OCI-LY1 (cell line): ENCODE data around the gene NFASC.

Experiments
- H2AFZ ChIP-seq: fragments of 200-600 bp; sonication (generic), shearing (Covaris generic); 2 replicates; pipeline ENCODE4 v1.6.0; 2014; ENCODE audit warnings: antibody characterized with exemption, mild to moderate bottlenecking, low read length
- H3F3A ChIP-seq: fragments of 200-600 bp; sonication (generic), shearing (Covaris generic); 2 replicates; pipeline ENCODE4 v1.6.0; 2014; ENCODE audit warnings: mild to moderate bottlenecking, antibody characterized with exemption, low read length, moderate library complexity; ENCODE audit not compliant: insufficient read depth
- H3K27ac ChIP-seq: fragments of 200-600 bp; sonication (generic); 2 replicates; pipeline ENCODE4 v1.5.1; 2014; ENCODE audit warnings: low read length, mixed run types, mild to moderate bottlenecking, low read depth; ENCODE audit not compliant: poor library complexity, severe bottlenecking
- H3K27me3 ChIP-seq: fragments of 200-600 bp; sonication (generic); 2 replicates; pipeline ENCODE4 v1.6.0; 2014; ENCODE audit warnings: antibody characterized with exemption, mild to moderate bottlenecking, low read length, moderate library complexity; ENCODE audit not compliant: insufficient read depth
- H3K36me3 ChIP-seq: fragments of 200-600 bp; sonication (generic); 2 replicates; pipeline ENCODE4 v1.6.1; 2014; ENCODE audit warnings: mild to moderate bottlenecking, antibody characterized with exemption, low read length, moderate library complexity, mixed read lengths; ENCODE audit not compliant: insufficient read depth
- H3K4me1 ChIP-seq: fragments of 200-600 bp; sonication (generic); 2 replicates; pipeline ENCODE4 v1.5.1; 2014; ENCODE audit warnings: mild to moderate bottlenecking, low read length, moderate library complexity; ENCODE audit not compliant: insufficient read depth, severe bottlenecking
- H3K4me2 ChIP-seq: fragments of 200-600 bp; sonication (generic), shearing (Covaris generic); 2 replicates; pipeline ENCODE4 v1.6.1; 2014; ENCODE audit warnings: low read length
- H3K4me3 ChIP-seq: fragments of 200-600 bp; sonication (generic); 2 replicates; pipeline ENCODE4 v1.5.1; 2014; ENCODE audit warnings: low read length, low read depth, mild to moderate bottlenecking, mixed read lengths; ENCODE audit not compliant: poor library complexity, severe bottlenecking
- H3K79me2 ChIP-seq: fragments of 200-600 bp; shearing (Covaris generic); 2 replicates; pipeline ENCODE4 v1.6.1; 2016; ENCODE audit warnings: mixed run types, low read length, mixed read lengths; ENCODE audit not compliant: insufficient read depth
- H3K9ac ChIP-seq: fragments of 200-600 bp; sonication (generic), shearing (Covaris generic); 2 replicates; pipeline ENCODE4 v1.6.1; 2014; ENCODE audit warnings: mild to moderate bottlenecking, low read length, mixed read lengths
- H3K9me2 ChIP-seq: fragments of 200-600 bp; sonication (generic), shearing (Covaris generic); 2 replicates; pipeline ENCODE4 v1.6.1; 2014; ENCODE audit warnings: low read depth, mild to moderate bottlenecking, low read length, mixed read lengths
- H3K9me3 ChIP-seq: fragments of 200-600 bp; shearing (Covaris generic); 2 replicates; pipeline ENCODE4 v1.6.1; 2014; ENCODE audit warnings: low read length, mixed read lengths
- H4K20me1 ChIP-seq: fragments of 200-600 bp; sonication (generic), shearing (Covaris generic); 2 replicates; pipeline ENCODE4 v1.6.0; 2016; ENCODE audit warnings: mild to moderate bottlenecking, low read length; ENCODE audit not compliant: insufficient read depth
- CTCF ChIP-seq: fragments of 200-600 bp; sonication (generic), shearing (Covaris generic); IDR thresholded peaks from 2 replicates; pipeline ENCODE4 v1.5.1; 2017; ENCODE audit warnings: mild to moderate bottlenecking, antibody characterized with exemption, low read length, moderate library complexity, mixed read lengths
- EZH2 ChIP-seq: fragments of 200-600 bp; sonication (generic), shearing (Covaris generic); IDR thresholded peaks from 2 replicates; pipeline ENCODE4 v1.8.0; 2017; ENCODE audit warnings: borderline replicate concordance, mixed run types, mild to moderate bottlenecking, antibody characterized with exemption, low read length, moderate library complexity, mixed read lengths

Gene NFASC

GRCh38 chr1:205008896-205009295 lies 138.2 kb downstream of the NFASC start:
- no peaks in the 10 kb centered on the region for H3F3A ChIP-seq
- no peaks in the 10 kb centered on the region for H3K9me3 ChIP-seq
- no peak overlapping the region for H3K27ac ChIP-seq
- no peaks in the 10 kb centered on the region for H3K9me2 ChIP-seq
- no peaks in the 10 kb centered on the region for H4K20me1 ChIP-seq
- H3K4me1 ChIP-seq: no peaks in the 10 kb centered on the region
- H3K79me2 ChIP-seq: no peaks in the 10 kb centered on the region
- H3K4me3 ChIP-seq: no peak overlapping the region
- H3K9ac ChIP-seq: no peak overlapping the region
- no peak for TF ChIP-seq EZH2
- no peak for TF ChIP-seq CTCF
- H2AFZ ChIP-seq: no peak overlapping the region
- H3K27me3 ChIP-seq: peaks cover 3% of the 10 kb centered on the region; the same call in 1 of the 2 replicates
- H3K36me3 ChIP-seq: no peaks in the 10 kb centered on the region
- no peak overlapping the region for H3K4me2 ChIP-seq

DNA sequence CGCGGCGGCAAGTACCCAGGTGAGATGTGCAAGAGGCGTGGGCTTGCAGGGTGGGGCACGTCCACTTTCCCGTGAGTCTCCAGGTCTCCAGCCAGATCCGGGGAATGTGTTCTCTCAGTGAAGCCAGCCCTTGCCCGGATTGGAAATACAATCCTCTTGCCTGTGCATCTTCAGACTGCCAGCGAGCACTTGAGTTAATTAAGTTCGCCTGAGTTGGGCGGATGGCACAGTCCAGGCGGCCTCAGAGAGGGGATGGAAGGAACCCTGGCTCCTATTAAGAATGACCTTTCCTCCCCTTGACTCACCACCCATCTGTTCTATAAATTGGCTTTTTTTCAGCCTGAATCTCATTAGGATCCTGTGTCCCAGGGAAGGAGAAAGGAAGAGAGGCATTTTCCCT lies 139.0 kb downstream of the NFASC start:
- TF ChIP-seq EZH2 (no peak), CTCF (no peak)
- Histone ChIP-seq H3K9me3 (no peaks in the 10 kb centered on the region), H3F3A (no peaks in the 10 kb centered on the region), H3K4me1 (no peaks in the 10 kb centered on the region), H3K27ac (no peak overlapping the region), H3K4me2 (no peak overlapping the region), H3K4me3 (no peak overlapping the region), H2AFZ (no peak overlapping the region), H3K36me3 (no peaks in the 10 kb centered on the region), H3K9ac (no peak overlapping the region), H4K20me1 (no peaks in the 10 kb centered on the region), H3K9me2 (no peaks in the 10 kb centered on the region), H3K79me2 (no peaks in the 10 kb centered on the region), H3K27me3 (peaks cover 3% of the 10 kb centered on the region; the same call in 1 of the 2 replicates)

GRCh38 chr1:205012391-205013140 lies 141.9 kb downstream of the NFASC start:
- Histone ChIP-seq H2AFZ (no peak overlapping the region), H3F3A (no peaks in the 10 kb centered on the region), H3K27me3 (0 out of 2 replicates have a peak, but pooled peaks cover 3% of the 10 kb centered on the region), H3K4me3 (no peak overlapping the region), H3K4me1 (no peaks in the 10 kb centered on the region), H3K9me2 (no peaks in the 10 kb centered on the region), H3K27ac (no peak overlapping the region), H3K36me3 (no peaks in the 10 kb centered on the region), H3K79me2 (no peaks in the 10 kb centered on the region), H3K4me2 (no peak overlapping the region), H3K9me3 (no peaks in the 10 kb centered on the region), H3K9ac (no peak overlapping the region), H4K20me1 (no peaks in the 10 kb centered on the region)
- TF ChIP-seq EZH2: no peak
- TF ChIP-seq CTCF: no peak
